NCI-H2227 (cell line): ENCODE results near the gene CAVIN1.
A peak's percentile ranks its signal among the peaks of the same experiment; 100 is the strongest.
"Not testable (repeated sequence)": the region's sequence is repeated elsewhere in the genome, so short reads cannot be mapped to it uniquely, and the experiment has no call there.

Experiments
- DNase-seq: peaks from one replicate; lab custom pipeline; 2025; ENCODE audit not compliant: unreplicated experiment; lab: John Stamatoyannopoulos, UW

CAVIN1 gene

GRCh38 chr17:42378959-42379594 lies 44.0 kb downstream of the CAVIN1 start:
- peak; percentile 42 for DNase-seq

- DNase-seq, result no peak
Observed at GRCh38 chr17:42378359-42378958, 44.6 kb downstream of the CAVIN1 start.

GRCh38 chr17:42373896-42374295 lies 49.2 kb downstream of the CAVIN1 start:
- DNase-seq, result no peak

DNA sequence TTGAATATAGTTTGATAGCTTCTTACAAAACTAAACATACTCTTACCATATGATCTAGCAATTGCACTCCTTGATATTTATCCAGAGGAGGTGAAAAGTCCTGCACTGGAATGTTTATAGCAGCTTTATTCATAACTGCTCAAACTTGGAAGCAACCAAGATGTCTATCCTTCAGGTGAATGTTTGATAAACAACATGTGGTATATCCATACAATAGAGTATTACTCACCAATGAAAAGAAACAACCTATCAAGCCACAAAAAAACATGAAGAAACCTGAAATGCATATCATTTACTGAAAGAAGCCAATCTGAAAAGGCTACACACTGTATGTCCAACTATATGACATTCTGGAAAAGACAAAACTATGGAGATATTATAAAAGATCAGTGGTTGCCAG lies 50.9 kb downstream of the CAVIN1 start:
- DNase-seq, result no peak

GRCh38 chr17:42368797-42369561 lies 54.1 kb downstream of the CAVIN1 start:
- not testable (repeated sequence) for DNase-seq

- not testable (repeated sequence) for DNase-seq
Observed at GRCh38 chr17:42368310-42368709, 54.7 kb downstream of the CAVIN1 start.

DNA sequence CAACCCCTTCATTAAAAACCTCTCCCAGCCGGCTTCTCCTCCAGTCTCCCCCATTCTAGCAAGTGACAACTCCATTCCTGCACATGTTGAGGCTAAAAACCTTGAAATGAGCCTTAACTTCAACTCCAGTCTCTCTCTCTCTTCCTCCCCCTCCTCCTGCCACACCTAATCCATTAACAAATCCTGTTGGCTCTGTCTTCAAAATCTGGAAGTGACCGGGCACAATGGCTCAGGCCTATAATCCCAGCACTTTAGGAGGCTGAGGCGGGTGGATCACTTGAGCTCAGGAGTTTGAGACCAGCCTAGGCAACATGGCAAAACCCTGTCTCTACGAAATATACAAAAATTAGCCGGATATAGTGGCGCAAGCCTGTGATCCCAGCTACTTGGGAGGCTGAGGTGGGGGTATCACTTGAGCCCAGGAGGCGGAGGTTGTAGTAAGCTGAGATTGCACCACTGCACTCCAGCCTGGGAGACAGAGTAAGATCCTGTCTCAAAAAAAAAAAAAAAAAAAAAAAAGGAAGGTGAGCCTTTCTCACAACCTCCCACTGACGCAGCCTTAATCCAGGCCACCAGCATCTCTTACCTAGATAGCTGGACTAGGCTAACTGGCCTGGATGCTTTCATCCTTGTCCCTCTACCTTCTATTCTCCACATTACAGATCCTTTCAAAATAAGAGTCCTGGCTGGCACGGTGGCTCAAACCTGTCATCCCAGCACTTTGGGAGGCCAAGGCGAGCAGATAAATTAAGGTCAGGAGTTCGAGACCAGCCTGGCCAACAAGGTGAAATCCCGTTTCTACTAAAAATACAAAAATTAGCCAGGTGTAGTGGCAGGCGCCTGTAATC lies 56.7 kb downstream of the CAVIN1 start:
- DNase-seq, result not testable (repeated sequence)

GRCh38 chr17:42365136-42365535 lies 57.9 kb downstream of the CAVIN1 start:
- DNase-seq, result no peak

GRCh38 chr17:42363767-42364585 lies 59.1 kb downstream of the CAVIN1 start:
- no peak for DNase-seq

- no peak for DNase-seq
Observed at GRCh38 chr17:42363231-42363630, 59.8 kb downstream of the CAVIN1 start.

GRCh38 chr17:42362245-42362961 lies 60.7 kb downstream of the CAVIN1 start:
- no peak for DNase-seq

GRCh38 chr17:42361781-42362186 lies 61.3 kb downstream of the CAVIN1 start:
- DNase-seq, result peak; percentile 89

DNA sequence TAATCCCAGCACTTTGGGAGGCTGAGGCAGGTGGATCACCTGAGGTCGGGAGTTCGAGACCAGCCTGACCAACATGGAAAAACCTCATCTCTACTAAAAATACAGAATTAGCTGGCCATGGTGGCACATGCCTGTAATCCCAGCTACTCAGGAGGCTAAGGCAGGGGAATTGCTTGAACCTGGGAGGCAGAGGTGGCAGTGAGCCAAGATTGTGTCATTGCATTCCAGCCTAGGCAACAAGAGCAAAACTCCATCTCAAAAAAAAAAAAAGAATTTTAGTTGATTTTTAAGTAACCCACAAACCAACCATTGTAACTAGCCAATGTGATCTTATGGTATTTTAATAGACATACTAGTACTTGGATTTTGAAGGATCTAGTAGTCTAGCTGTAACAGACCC lies 62.7 kb downstream of the CAVIN1 start:
- DNase-seq, result not testable (repeated sequence)

- DNase-seq, result no peak
Observed at GRCh38 chr17:42359133-42359532, 63.9 kb downstream of the CAVIN1 start.

DNA sequence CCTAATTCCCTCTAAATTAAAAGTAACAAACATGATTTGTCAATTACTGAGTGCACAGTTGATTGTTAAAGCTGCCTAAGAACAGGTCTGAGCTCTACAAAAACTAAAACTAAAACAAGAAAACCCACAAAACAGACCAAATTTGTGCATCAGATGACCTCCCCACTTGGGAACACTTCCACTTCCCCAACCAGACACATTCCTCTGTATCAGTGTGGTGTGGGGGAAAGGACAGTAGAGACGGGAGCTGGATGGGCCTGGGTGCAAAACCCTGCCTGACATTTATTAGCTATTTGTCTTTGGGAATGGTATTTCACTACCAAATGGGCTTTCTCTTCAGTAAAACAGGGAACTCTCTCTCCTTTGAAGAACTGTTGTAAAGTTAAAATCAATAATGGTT lies 64.6 kb downstream of the CAVIN1 start:
- DNase-seq, result no peak

- no peak for DNase-seq
Observed at GRCh38 chr17:42354956-42355843, 67.9 kb downstream of the CAVIN1 start.
